Stimulated activated CD4-positive, alpha-beta T cell treated with anti-CD3 and anti-CD28 coated beads, Interleukin-15, amount 100 ng/mL, for 48 hours (primary cell): ENCODE data around the gene UVRAG.
"Not testable (repeated sequence)": the region's sequence is repeated elsewhere in the genome, so short reads cannot be mapped to it uniquely, and the experiment has no call there.

Source experiments
- DNase-seq, 2 donors: peaks; one replicate each; pipeline ENCODE4 v3.0.0-alpha.2; 2020; ENCODE audit warnings: low read depth in 2 of 2

UVRAG gene

DNA sequence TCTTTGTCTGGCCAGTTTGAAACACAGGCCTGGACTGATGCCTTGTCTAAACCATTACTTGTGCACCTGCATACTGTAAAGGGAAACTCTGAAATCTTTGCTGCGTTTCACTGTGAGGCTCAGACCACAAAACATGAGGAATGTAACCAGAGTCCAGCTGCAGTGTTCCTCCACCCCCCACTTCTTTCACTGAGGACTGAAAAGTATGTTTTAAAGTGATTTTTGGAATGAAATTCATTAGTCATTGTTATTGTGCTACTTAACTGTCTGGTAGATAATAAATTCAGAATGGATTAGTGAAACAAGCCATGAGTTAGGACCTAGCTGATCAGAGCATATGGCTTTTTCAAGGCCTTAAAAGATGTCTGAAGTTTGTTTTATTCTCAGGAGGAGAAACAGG, 210.1 kb downstream of the UVRAG start:
- DNase-seq, result no peak

GRCh38 chr11:76025817-76026216, 210.8 kb downstream of the UVRAG start:
- no peak for DNase-seq

DNA sequence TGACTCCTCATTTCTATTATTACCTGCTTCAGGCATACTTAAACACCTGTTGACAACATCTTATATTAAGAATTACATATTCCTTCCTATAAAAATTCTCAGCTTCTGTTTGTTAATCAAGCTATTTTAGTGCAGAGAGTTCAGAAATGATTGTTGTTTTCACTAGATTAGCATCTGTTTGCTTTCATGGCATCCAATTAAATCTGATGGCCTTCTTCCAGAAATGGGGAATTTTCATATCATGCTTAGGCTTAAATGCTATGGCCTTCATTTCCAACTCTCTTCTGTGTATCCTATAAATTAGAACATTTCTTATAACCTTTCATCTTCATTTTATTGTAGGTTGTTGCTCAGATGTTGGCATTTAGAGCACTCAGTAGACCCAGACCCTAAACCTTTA, 211.3 kb downstream of the UVRAG start:
- DNase-seq, result no peak

DNA sequence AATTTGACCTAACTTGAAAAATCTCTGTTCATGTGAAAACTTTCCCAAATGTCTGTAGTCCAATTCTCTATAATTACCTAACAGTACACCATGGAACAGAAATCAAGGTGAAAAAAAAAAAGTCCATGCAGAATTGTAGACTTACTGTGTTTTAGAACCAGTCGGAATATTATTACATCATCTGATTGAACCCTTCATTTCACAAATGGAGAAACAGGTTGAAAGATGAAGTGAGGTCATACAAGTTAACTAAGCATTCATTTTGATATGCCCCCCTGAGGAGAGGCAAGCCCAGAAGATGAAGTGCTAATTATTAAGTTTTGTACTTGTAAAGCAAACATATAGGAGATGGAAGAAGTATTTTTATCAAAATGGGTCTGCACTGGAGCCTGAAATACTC, 211.9 kb downstream of the UVRAG start:
- DNase-seq, result no peak

GRCh38 chr11:76030286-76030685, 215.3 kb downstream of the UVRAG start:
- DNase-seq, result no peak

GRCh38 chr11:76030968-76031590, 216.1 kb downstream of the UVRAG start:
- DNase-seq, result no peak

GRCh38 chr11:76033699-76034098, 218.7 kb downstream of the UVRAG start:
- DNase-seq, result no peak

GRCh38 chr11:76035020-76035419, 220.0 kb downstream of the UVRAG start:
- DNase-seq, result no peak

DNA sequence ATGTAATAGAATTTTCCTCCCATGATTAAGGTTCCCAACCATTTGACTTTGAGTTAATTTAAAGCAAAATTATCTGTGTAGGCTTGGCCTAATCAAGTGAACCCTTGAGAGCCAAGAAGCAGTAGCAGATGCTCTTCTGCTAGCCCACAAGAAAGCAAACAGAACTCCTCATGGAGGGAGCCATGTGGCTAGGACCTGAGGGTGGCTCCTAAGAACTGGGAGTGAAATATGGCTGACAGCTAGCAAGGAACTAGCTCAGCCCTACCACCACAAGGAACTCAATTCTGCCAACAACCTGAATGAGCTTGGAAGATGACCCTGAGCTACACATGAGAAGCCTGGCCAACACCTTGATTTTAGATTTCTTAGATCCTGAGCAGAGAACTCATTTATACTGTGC, 223.6 kb downstream of the UVRAG start:
- no peak for DNase-seq

DNA sequence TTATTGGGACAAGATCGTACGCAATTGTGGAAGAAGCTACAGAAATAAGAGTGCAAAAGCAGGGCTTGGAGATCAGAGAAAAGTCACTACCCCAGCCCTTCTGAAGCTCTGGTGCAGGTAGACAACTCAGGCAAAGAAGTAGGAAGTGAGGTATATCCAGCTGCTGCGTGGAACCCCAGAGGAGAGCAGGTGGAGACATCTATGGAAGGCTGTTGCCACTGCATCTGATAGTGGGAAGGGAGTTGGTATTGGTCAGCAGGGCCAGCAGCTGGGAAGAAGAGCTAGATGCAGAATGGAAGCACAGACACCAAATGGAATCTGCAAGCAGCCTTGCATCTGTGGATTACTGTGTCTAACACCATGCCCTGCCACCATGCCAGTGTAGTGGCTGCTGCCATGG, 226.2 kb downstream of the UVRAG start:
- DNase-seq, result no peak

DNA sequence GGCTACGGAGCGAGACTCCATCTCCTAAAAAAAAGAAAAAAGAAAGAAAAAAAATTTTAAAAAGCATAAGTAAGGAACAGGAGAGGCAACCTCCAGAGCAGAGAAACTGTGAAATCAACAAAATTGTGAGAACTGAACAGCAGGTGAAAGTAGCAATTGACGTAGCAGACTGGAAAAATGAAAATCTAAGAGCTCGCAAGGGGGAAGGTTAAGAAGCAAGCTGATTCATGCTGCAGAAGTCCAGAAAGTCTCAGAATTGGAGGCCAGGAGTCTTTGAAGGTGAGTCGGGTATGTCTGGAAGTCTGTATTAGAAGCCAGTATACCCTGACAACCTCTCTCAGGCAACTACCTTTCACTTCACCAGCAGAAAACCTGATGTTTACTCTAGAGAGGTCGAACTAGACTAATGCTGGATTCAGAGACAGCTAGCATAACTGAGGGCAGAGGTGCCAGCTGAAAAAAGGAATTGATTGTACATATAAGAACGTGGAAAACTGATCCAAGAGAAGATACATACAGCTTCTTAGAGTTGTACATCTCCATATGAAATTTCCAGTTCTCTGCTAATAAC, 229.8 kb downstream of the UVRAG start:
- no peak for DNase-seq

DNA sequence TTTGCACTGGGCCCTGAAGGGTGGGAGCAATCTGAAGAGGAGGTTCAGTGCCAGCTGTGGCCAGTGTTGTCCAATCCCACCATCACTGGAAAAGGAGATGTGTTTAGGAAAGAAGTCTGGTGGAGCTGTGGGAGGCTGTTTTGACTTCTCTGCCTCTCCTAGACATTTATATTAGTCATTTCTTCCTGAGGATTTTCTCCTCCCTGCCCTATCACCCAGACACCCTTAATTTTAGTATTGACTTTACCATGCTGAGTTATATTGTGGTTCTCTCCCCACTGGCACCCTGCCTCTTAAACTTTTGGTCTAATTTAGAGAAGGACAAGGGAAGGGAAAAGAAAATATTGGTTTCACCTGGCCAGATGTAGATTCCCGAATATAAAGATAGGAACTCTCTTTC, 232.2 kb downstream of the UVRAG start:
- DNase-seq, result no peak

DNA sequence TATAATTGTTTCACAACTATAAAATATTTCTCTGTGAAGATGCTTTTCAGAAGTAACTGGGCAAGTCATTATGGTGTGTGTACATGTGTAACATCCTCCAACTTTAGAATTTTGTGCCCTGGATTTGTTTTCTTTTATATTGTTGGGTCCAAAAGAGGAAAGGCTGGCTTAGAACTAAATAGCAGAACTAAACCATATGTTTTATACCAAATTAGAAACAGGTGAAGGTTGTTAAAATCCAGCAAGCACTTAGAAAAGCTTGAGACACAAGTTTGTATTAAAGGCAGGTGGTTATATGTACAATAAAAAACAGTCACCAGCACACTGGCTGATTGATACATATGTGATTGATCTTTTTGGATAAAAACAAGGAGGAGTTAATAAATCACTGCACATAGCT, 232.8 kb downstream of the UVRAG start:
- no peak for DNase-seq

DNA sequence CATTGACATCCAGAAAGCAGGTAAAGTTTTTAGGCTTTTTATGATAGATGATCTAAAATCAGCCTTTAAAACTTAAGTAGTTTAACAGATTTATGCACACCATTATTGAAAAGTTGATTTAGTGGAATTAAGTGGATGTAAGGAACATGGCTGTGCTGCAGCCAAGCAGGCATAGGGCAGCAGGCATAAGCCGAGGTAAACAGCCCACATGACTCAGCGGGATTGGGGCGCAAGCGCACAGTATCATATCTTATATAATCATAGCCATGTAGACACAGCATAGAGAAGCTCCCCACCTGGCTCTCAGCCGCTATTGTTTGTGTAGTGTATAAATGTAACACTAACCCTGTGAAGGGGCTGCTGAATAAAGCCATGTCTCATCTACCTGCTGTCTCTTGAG, 233.8 kb downstream of the UVRAG start:
- DNase-seq, result no peak

DNA sequence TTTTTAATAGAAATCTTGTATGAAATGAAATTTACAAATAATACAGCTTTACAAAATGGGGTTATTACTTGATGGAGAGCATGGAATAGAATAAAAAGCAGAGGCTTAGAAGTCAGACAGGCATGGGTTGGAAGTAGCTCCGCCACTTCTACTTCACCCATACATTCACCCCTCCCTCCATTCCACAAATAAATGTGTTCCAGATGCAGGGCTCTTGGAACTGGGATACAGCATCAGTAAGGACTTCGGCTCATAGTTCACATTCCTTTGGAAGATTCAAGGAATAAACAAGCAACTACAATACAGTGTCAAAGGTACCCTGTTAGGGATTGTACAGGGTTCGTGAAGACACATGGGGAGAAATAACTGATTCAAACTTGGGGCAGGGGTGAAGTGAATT, 234.5 kb downstream of the UVRAG start:
- no peak for DNase-seq

GRCh38 chr11:76051937-76052336, 236.9 kb downstream of the UVRAG start:
- no peak for DNase-seq

DNA sequence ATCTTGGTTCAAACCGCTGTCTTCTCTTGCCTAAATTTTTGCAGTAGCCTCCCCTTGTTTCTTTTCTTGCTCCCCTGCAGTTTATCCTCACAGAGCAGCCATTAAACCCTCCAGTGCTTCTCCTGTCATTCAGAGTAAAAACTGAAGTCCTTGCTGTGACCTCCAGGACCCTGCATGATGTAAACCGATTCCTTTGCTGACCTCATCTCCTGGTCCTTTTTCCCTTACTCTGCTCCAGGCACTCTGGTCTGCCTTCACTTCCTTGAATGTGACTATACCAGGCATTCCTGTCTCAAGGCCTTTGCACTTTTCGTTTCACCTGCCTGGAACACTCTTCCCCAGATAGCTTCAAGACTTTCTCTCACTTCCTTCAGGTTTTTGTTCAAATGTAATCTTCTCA, 239.3 kb downstream of the UVRAG start:
- no peak for DNase-seq

DNA sequence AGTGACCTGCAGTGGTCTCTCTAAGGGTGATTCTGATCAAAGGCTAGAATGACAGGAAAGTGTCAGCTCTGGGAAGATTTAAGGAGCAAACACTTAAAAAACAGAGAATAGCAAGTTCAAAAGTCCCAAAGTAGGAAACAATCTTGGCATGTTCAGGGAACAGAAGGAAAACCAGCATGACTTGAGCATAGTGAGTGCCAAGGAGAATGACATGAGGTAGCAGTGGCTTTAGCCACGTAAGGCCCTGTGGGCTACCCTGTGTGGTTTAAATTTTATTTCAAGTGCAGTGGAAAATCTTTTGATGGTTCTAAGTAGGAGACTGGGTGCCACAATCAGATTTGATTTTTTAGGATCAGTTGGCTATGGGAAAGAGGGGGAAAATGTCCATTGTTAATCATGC, 241.9 kb downstream of the UVRAG start:
- DNase-seq, result no peak

DNA sequence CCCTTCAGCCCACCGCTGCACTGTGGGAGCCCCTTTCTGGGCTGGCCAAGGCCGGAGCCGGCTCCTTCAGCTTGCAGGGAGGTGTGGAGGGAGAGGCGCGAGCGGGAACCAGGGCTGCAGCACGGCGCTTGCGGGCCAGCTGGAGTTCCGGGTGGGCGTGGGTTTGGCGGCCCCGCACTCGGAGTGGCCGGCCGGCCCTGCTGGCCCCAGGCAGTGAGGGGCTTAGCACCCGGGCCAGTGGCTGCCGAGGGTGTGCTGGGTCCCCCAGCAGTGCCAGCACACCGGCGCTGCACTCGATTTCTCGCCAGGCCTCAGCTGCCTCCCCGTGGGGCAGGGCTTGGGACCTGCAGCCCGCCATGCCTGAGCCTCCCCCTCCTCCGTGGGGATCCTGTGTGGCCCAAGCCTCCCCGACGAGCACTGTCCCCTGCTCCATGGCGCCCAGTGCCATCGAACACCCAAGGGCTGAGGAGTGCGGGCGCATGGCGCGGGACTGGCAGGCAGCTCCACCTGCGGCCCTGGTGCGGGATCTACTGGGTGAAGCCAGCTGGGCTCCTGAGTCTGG, 245.5 kb downstream of the UVRAG start:
- not testable (repeated sequence) for DNase-seq

GRCh38 chr11:76062733-76063132, 247.7 kb downstream of the UVRAG start:
- DNase-seq, result no peak

DNA sequence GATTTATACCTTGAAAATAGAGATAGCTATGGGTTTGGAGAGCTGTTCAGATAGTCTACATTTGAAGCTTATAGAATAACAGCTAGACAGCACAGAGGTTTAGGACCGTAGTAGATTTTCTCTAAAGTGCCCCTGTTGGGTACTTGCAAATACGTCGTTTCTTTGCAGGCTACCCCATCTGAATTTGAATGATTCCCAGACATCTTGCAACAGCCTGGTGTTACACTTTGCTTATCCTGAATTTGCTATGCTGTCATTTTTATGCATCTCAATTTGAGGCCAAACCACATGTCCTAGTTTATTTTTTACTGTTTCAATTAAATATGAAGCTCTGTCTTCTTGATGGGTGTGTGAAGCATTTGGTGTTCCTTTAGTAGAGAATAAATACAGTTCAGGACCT, 249.2 kb downstream of the UVRAG start:
- no peak for DNase-seq

- no peak for DNase-seq
Observed at GRCh38 chr11:76067099-76067498, 252.1 kb downstream of the UVRAG start.

GRCh38 chr11:76069001-76069400, 254.0 kb downstream of the UVRAG start:
- no peak for DNase-seq

- DNase-seq, result no peak
Observed at GRCh38 chr11:76071090-76071489, 256.1 kb downstream of the UVRAG start.
